ENCODE data around the gene EIF4EBP2.
A peak's percentile ranks its signal among the peaks of the same experiment; 100 is the strongest.

GRCh38 chr10:70441161-70441894, 37.4 kb downstream of the EIF4EBP2 start, which contains the start of gene NODAL:
- TF ChIP-seq EZH2 (IDR thresholded peaks at IDR 0.05): peak; percentile 85
- no peak for TF ChIP-seq CTCF (IDR thresholded peaks at IDR 0.05)
- TF ChIP-seq EZH2phosphoT487 (IDR thresholded peaks at IDR 0.05): peak; percentile 92
